ENCODE results near the gene PIGN. TPM values are rescaled to one million over a fixed set of nuclear protein-coding genes. Genes with fewer than 3 reads are reported as not detected.

Gene PIGN
- total RNA-seq, 2 experiments from 2014 or later: 29.0 to 29.4 TPM

- Mint-ChIP-seq H3K4me3 (no peak overlapping the region), H3K4me1 (peaks cover 13% of the 10 kb centered on the region), H3K27me3 (no peaks in the 10 kb centered on the region), H3K27ac (no peak overlapping the region), H3K36me3 (ENCODE audit: low read depth) (no peaks in the 10 kb centered on the region), H3K9me3 (ENCODE audit: low read depth) (no peaks in the 10 kb centered on the region)
- POLR2A ChIA-PET: no interaction called here
- ATAC-seq (no peak), DNase-seq (no peak)
- CTCF ChIA-PET: interaction anchor here (0.6 kb wide), 1 partner anchor 22 kb away, joined by 3 read pairs; no protein-coding TSS in a partner anchor
- intact Hi-C loops (cut with DNase I, micrococcal nuclease): no loop called here
These were observed 191.2 kb downstream of the PIGN start for GRCh38 chr18:61995618-61996017.

DNA sequence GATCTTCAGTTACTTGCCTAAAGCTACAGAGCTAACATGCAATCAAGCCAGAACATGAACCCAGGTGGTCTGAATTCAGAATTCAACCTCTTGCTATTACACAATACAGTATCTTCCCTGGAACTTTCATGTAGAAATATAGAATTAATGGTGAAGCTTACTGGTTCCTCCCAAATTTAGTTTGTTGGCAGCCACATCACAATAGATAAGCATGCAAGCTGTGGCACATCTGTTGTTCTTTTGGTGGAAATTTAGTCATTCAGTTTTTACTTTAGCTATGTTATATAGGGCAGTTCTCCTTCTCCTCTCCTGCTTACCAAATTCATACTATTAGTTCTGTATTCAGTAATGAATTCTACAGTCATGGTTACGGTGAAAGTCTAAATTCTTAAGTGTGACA is 193.0 kb downstream of the PIGN start:
- no peaks in the 10 kb centered on the region for H3K36me3 Mint-ChIP-seq (ENCODE audit: low read depth)
- H3K4me3 Mint-ChIP-seq: no peak overlapping the region
- ATAC-seq (no peak), DNase-seq (no peak)
- no peak overlapping the region for H3K27ac Mint-ChIP-seq
- no peaks in the 10 kb centered on the region for H3K27me3 Mint-ChIP-seq
- no peaks in the 10 kb centered on the region for H3K9me3 Mint-ChIP-seq (ENCODE audit: low read depth)
- ChIA-PET CTCF (no interaction called here), POLR2A (no interaction called here)
- peaks cover 10% of the 10 kb centered on the region for H3K4me1 Mint-ChIP-seq
- intact Hi-C loops (cut with DNase I, micrococcal nuclease): no loop called here

- intact Hi-C loops (cut with DNase I, micrococcal nuclease): no loop called here
- ChIA-PET CTCF (no interaction called here), POLR2A (no interaction called here)
- DNase-seq (no peak), ATAC-seq (no peak)
- no peak overlapping the region for H3K4me3 Mint-ChIP-seq
- H3K4me1 Mint-ChIP-seq: peaks cover 6% of the 10 kb centered on the region
- no peaks in the 10 kb centered on the region for H3K36me3 Mint-ChIP-seq (ENCODE audit: low read depth)
- no peaks in the 10 kb centered on the region for H3K27me3 Mint-ChIP-seq
- H3K27ac Mint-ChIP-seq: no peak overlapping the region
- H3K9me3 Mint-ChIP-seq (ENCODE audit: low read depth): no peaks in the 10 kb centered on the region
These were observed 193.9 kb downstream of the PIGN start for GRCh38 chr18:61992923-61993322.

- no peak for DNase-seq
- intact Hi-C loops (cut with DNase I, micrococcal nuclease): no loop called here
- H3K36me3 Mint-ChIP-seq (ENCODE audit: low read depth): no peaks in the 10 kb centered on the region
- CTCF ChIA-PET: no interaction called here
- POLR2A ChIA-PET: no interaction called here
- H3K4me1 Mint-ChIP-seq: peaks cover 6% of the 10 kb centered on the region
- peak; percentile 33 for ATAC-seq
- H3K27me3 Mint-ChIP-seq: no peaks in the 10 kb centered on the region
- no peak overlapping the region for H3K4me3 Mint-ChIP-seq
- H3K9me3 Mint-ChIP-seq (ENCODE audit: low read depth): no peaks in the 10 kb centered on the region
- H3K27ac Mint-ChIP-seq: no peak overlapping the region
These were observed 194.6 kb downstream of the PIGN start for GRCh38 chr18:61992285-61992684.

DNA sequence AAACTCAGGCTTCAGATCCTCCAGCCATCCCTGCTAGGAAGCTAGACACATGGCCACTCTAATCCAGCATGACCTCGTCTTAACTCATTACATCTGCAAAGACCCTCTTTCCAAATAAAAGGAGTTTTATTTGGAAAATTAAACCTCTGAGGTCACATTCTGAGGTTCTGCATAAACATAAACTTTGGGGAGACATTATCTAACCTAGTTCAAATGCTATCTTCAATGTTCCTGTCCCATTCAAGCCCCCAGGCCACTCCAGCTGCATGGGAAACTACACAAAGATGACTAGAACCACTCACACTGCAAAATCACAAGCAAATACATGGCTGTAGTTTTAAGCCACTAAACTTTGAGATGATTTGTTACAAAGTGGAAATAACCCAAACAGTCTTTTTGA is 195.0 kb downstream of the PIGN start:
- Mint-ChIP-seq H3K9me3 (ENCODE audit: low read depth) (no peaks in the 10 kb centered on the region), H3K36me3 (ENCODE audit: low read depth) (no peaks in the 10 kb centered on the region), H3K27ac (no peak overlapping the region), H3K4me1 (peaks cover 6% of the 10 kb centered on the region), H3K27me3 (no peaks in the 10 kb centered on the region), H3K4me3 (no peak overlapping the region)
- DNase-seq (no peak), ATAC-seq (no peak)
- ChIA-PET POLR2A (interaction anchor here (0.6 kb wide), 1 partner anchor 9 kb away, joined by 3 read pairs; no protein-coding TSS in a partner anchor), CTCF (no interaction called here)
- intact Hi-C loops (cut with DNase I, micrococcal nuclease): no loop called here

- Mint-ChIP-seq H3K27ac (no peak overlapping the region), H3K36me3 (ENCODE audit: low read depth) (no peaks in the 10 kb centered on the region), H3K27me3 (no peaks in the 10 kb centered on the region), H3K4me1 (peaks cover 6% of the 10 kb centered on the region), H3K4me3 (no peak overlapping the region), H3K9me3 (ENCODE audit: low read depth) (no peaks in the 10 kb centered on the region)
- ChIA-PET CTCF (no interaction called here), POLR2A (interaction anchor here (0.6 kb wide), 1 partner anchor 8 kb away, joined by 3 read pairs; no protein-coding TSS in a partner anchor)
- ATAC-seq: peak; percentile 19
- intact Hi-C loops (cut with DNase I, micrococcal nuclease): no loop called here
- DNase-seq: no peak
These were observed 195.7 kb downstream of the PIGN start for GRCh38 chr18:61991201-61991600.

Other genes starting within 250 kb of the PIGN start
- gene RELCH, start 199 bp upstream of the PIGN start, total RNA-seq: 10 to 100 TPM; 20.5 to 20.7 TPM
- gene TNFRSF11A, start 138.3 kb upstream of the PIGN start, total RNA-seq: 1 to 10 TPM; 6.9 to 9.3 TPM

All from activated CD4-positive, alpha-beta T cell treated with anti-CD3 and anti-CD28 coated beads for 36 hours (primary cell).